Ectodermal cell (in vitro differentiated cells): Measurements from ENCODE around the gene MARCHF4.

Source experiments
- H3K27ac ChIP-seq: 2 replicates; pipeline ENCODE4 v1.7.0; 2013; ENCODE audit warnings: mild to moderate bottlenecking, low read depth, low read length; ENCODE audit not compliant: insufficient read depth, poor library complexity, severe bottlenecking
- H3K27me3 ChIP-seq: 2 replicates; pipeline ENCODE4 v1.7.0; 2013; ENCODE audit warnings: mild to moderate bottlenecking, low read length; ENCODE audit not compliant: insufficient read depth, control insufficient read depth, poor library complexity, severe bottlenecking
- H3K36me3 ChIP-seq: one replicate; pipeline ENCODE4 v1.7.0; 2013; ENCODE audit warnings: low read length; ENCODE audit not compliant: control insufficient read depth, insufficient read depth
- H3K4me1 ChIP-seq: one replicate; pipeline ENCODE4 v1.7.0; 2013; ENCODE audit warnings: low read length; ENCODE audit not compliant: control insufficient read depth, insufficient read depth
- H3K4me3 ChIP-seq: 2 replicates; pipeline ENCODE4 v1.7.0; 2013; ENCODE audit warnings: low read depth, low read length, control low read depth; ENCODE audit not compliant: insufficient read depth
- H3K9me3 ChIP-seq: 2 replicates; pipeline ENCODE4 v1.7.0; 2013; ENCODE audit warnings: mild to moderate bottlenecking, low read length, moderate library complexity; ENCODE audit not compliant: control insufficient read depth
- WGBS, 2 experiments: methylation state at CpG; one replicate each; pipeline ENCODE4 v1.1.7; 2013; ENCODE audit warnings: missing lambda C conversion rate in 2 of 2; 5-methylcytosine and 5-hydroxymethylcytosine counted together

MARCHF4 gene

GRCh38 chr2:216351172-216351925 lies 20.9 kb downstream of the MARCHF4 start:
- Histone ChIP-seq H3K27ac (no peak overlapping the region), H3K4me3 (no peak overlapping the region), H3K36me3 (no peaks in the 10 kb centered on the region), H3K9me3 (no peaks in the 10 kb centered on the region), H3K4me1 (peaks cover 26% of the 10 kb centered on the region), H3K27me3 (no peaks in the 10 kb centered on the region)
- WGBS, 2 experiments: 91 to 92% methylated on average over 5 of the region's 5 CpGs

- WGBS, 2 experiments: 93 to 94% methylated on average over 3 of the region's 3 CpGs
- Histone ChIP-seq H3K27ac (no peak overlapping the region), H3K27me3 (no peaks in the 10 kb centered on the region), H3K4me1 (peaks cover 21% of the 10 kb centered on the region), H3K9me3 (no peaks in the 10 kb centered on the region), H3K36me3 (no peaks in the 10 kb centered on the region), H3K4me3 (no peak overlapping the region)
These were observed 22.0 kb downstream of the MARCHF4 start for GRCh38 chr2:216350214-216350791.

GRCh38 chr2:216349366-216349765 lies 22.9 kb downstream of the MARCHF4 start:
- Histone ChIP-seq H3K27ac (no peak overlapping the region), H3K36me3 (no peaks in the 10 kb centered on the region), H3K4me3 (no peak overlapping the region), H3K27me3 (no peaks in the 10 kb centered on the region), H3K4me1 (peaks cover 30% of the 10 kb centered on the region), H3K9me3 (no peaks in the 10 kb centered on the region)
- 50 to 53% methylated on average over 3 of the region's 3 CpGs for WGBS, 2 experiments

- Histone ChIP-seq H3K4me1 (peaks cover 31% of the 10 kb centered on the region), H3K36me3 (no peaks in the 10 kb centered on the region), H3K27me3 (no peaks in the 10 kb centered on the region), H3K4me3 (no peak overlapping the region), H3K9me3 (no peaks in the 10 kb centered on the region), H3K27ac (no peak overlapping the region)
- WGBS, 2 experiments: 58 to 89% methylated on average over 2 to 3 of the region's 3 CpGs
These were observed 23.5 kb downstream of the MARCHF4 start for GRCh38 chr2:216348756-216349308.

GRCh38 chr2:216346781-216347180 lies 25.5 kb downstream of the MARCHF4 start:
- WGBS, 2 experiments: 90% methylated on average over 3 of the region's 3 CpGs
- H3K4me1 ChIP-seq: peaks cover 36% of the 10 kb centered on the region
- no peaks in the 10 kb centered on the region for H3K27me3 ChIP-seq
- no peaks in the 10 kb centered on the region for H3K36me3 ChIP-seq
- H3K4me3 ChIP-seq: no peak overlapping the region
- no peak overlapping the region for H3K27ac ChIP-seq
- H3K9me3 ChIP-seq: no peaks in the 10 kb centered on the region

GRCh38 chr2:216345846-216346245 lies 26.4 kb downstream of the MARCHF4 start:
- Histone ChIP-seq H3K27ac (no peak overlapping the region), H3K36me3 (no peaks in the 10 kb centered on the region), H3K27me3 (no peaks in the 10 kb centered on the region), H3K4me3 (no peak overlapping the region), H3K9me3 (no peaks in the 10 kb centered on the region), H3K4me1 (peaks cover 45% of the 10 kb centered on the region)
- 87 to 90% methylated on average over 3 of the region's 3 CpGs for WGBS, 2 experiments

- peaks cover 49% of the 10 kb centered on the region for H3K4me1 ChIP-seq
- H3K9me3 ChIP-seq: no peaks in the 10 kb centered on the region
- no peak overlapping the region for H3K4me3 ChIP-seq
- no peaks in the 10 kb centered on the region for H3K36me3 ChIP-seq
- no peaks in the 10 kb centered on the region for H3K27me3 ChIP-seq
- 29 to 50% methylated on average over 4 of the region's 4 CpGs for WGBS, 2 experiments
- no peak overlapping the region for H3K27ac ChIP-seq
These were observed 27.4 kb downstream of the MARCHF4 start for GRCh38 chr2:216344950-216345300.

- no peak overlapping the region for H3K27ac ChIP-seq
These were observed 27.9 kb downstream of the MARCHF4 start for GRCh38 chr2:216344206-216344949.

GRCh38 chr2:216343221-216343980 lies 28.9 kb downstream of the MARCHF4 start:
- H3K27me3 ChIP-seq: no peaks in the 10 kb centered on the region
- peaks cover 47% of the 10 kb centered on the region for H3K4me1 ChIP-seq
- no peak overlapping the region for H3K4me3 ChIP-seq
- 90 to 94% methylated on average over 7 of the region's 7 CpGs for WGBS, 2 experiments
- H3K27ac ChIP-seq: no peak overlapping the region
- no peaks in the 10 kb centered on the region for H3K36me3 ChIP-seq
- no peaks in the 10 kb centered on the region for H3K9me3 ChIP-seq

More at GRCh38 chr2:216344206-216344949, 27.9 kb downstream of the MARCHF4 start:
- 69 to 74% methylated on average over 9 of the region's 9 CpGs for WGBS, 2 experiments
- Histone ChIP-seq H3K4me1 (peaks cover 48% of the 10 kb centered on the region), H3K27me3 (no peaks in the 10 kb centered on the region), H3K4me3 (no peak overlapping the region), H3K36me3 (no peaks in the 10 kb centered on the region), H3K9me3 (no peaks in the 10 kb centered on the region)
